Astrocyte of the cerebellum (primary cell): ENCODE results near the gene NOL3.

Source experiments
- DNase-seq: peaks from one replicate; pipeline ENCODE4 v3.0.0-alpha.2; 2011; ENCODE audit warnings: low read depth
- H3K4me3 ChIP-seq: 2 replicates; pipeline ENCODE4 v1.5.1; 2011; ENCODE audit warnings: mild to moderate bottlenecking, low read depth, low read length, moderate library complexity
- in situ Hi-C: cut with HindIII; loops from 2 replicates; pipeline ENCODE4 v1.10.0; 2017; ENCODE audit warnings: low sequenced_read_pairs
- TF ChIP-seq, protein P1 (sequence below): IDR thresholded peaks from 2 replicates; pipeline ENCODE4 v1.5.1; 2012; ENCODE audit warnings: low read length, low read depth, moderate library complexity, mild to moderate bottlenecking; ENCODE audit errors: missing control alignments

Gene NOL3

GRCh38 chr16:67193536-67193935 lies 23.2 kb downstream of the NOL3 start:
- DNase-seq: no peak
- in situ Hi-C loops: no loop called here
- TF ChIP-seq, protein P1, sequence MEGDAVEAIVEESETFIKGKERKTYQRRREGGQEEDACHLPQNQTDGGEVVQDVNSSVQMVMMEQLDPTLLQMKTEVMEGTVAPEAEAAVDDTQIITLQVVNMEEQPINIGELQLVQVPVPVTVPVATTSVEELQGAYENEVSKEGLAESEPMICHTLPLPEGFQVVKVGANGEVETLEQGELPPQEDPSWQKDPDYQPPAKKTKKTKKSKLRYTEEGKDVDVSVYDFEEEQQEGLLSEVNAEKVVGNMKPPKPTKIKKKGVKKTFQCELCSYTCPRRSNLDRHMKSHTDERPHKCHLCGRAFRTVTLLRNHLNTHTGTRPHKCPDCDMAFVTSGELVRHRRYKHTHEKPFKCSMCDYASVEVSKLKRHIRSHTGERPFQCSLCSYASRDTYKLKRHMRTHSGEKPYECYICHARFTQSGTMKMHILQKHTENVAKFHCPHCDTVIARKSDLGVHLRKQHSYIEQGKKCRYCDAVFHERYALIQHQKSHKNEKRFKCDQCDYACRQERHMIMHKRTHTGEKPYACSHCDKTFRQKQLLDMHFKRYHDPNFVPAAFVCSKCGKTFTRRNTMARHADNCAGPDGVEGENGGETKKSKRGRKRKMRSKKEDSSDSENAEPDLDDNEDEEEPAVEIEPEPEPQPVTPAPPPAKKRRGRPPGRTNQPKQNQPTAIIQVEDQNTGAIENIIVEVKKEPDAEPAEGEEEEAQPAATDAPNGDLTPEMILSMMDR: no peak
- H3K4me3 ChIP-seq: no peak overlapping the region

DNA sequence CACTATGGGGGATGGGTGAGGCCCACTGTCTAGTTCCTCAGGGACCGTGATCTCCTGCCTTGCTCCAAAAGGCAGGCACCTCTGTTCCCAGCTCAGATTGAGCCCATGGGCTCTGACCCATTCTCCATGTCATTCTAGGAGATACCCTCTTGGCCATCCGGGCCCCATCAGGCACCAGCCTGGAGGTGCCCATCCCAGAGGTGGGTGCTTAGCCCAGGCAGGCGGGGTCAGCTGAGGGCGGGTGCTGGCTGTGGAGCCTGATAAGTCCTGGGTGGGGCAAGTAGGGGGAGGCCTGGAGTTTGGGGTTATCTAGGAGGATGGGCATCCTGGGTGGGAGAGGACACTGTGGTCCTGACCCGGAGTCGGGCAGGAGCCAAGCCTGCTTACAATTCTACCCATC lies 23.9 kb downstream of the NOL3 start:
- DNase-seq: no peak
- no peak overlapping the region for H3K4me3 ChIP-seq
- TF ChIP-seq, protein P1: no peak
- in situ Hi-C loops: no loop called here

DNA sequence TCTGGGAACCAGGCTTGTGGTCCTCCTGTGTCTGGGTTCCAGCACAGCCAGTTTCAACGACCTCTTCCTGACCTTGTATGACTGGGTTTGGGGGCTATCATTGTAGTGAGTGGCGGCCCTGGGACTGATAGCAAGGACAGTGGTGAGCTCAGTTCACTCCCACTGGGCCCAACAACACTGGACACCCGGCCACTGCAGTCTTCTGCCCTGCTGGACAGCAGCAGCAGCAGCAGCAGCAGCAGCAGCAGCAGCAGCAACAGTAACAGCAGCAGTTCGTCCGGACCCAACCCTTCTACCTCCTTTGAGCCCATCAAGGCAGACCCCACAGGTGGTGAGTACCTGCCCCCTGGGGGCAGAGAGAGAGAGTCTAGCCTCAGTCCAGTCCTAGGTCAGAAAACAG lies 25.3 kb downstream of the NOL3 start:
- in situ Hi-C loops: no loop called here
- TF ChIP-seq, protein P1: no peak

GRCh38 chr16:67196881-67197280 lies 26.5 kb downstream of the NOL3 start:
- H3K4me3 ChIP-seq: no peak overlapping the region
- in situ Hi-C loops: no loop called here
- TF ChIP-seq, protein P1: no peak
- no peak for DNase-seq

More for the DNA sequence above, 25.3 kb downstream of the NOL3 start:
- H3K4me3 ChIP-seq: no peak overlapping the region
- no peak for DNase-seq

- no peak for DNase-seq
- TF ChIP-seq, protein P1: no peak
- no peak overlapping the region for H3K4me3 ChIP-seq
- in situ Hi-C loops: no loop called here
Measured at GRCh38 chr16:67197704-67198103, 27.4 kb downstream of the NOL3 start.

DNA sequence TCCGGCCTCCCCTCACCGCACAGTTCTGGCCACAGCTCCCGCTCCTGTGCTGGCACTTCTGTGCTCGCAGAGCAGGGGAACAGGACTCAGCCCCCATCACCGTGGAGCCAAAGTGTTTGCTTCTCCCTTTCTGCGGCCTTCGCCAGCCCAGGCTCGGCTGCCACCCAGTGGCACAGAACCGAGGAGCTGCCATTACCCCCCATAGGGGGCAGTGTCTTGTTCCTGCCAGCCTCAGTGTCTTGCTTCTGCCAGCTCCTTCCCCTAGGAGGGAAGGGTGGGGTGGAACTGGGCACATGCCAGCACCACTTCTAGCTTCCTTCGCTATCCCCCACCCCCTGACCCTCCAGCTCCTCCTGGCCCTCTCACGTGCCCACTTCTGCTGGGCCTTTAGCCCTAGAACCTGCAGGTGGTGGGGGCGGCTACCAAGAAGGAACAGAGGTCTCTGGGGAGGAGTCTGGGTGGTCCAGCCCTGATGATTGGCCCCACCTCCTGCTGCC lies 27.9 kb downstream of the NOL3 start:
- in situ Hi-C loops: no loop called here
- H3K4me3 ChIP-seq: no peak overlapping the region
- TF ChIP-seq, protein P1: peak; percentile 71
- no peak for DNase-seq
